Testis (tissue), 2 donors: Measurements from ENCODE around the gene SH3RF1.

Experiments
- POLR2A ChIP-seq: fragments of 450-650 bp; IDR thresholded peaks from one replicate; pipeline ENCODE4 v1.6.1; 2017; ENCODE audit warnings: antibody characterized with exemption, mild to moderate bottlenecking, moderate library complexity
- TF ChIP-seq, protein P1 (sequence below), 3 experiments: fragments of 450-650 bp in 2 of 3; fragments of 200-600 bp in 1 of 3; sonication (generic) in 1 of 3; IDR thresholded peaks; one replicate each; pipeline ENCODE4 v1.5.1; 2016 to 2019; ENCODE audit warnings: antibody characterized with exemption in 3 of 3, mild to moderate bottlenecking in 2 of 3, moderate library complexity in 1 of 3

DNA sequence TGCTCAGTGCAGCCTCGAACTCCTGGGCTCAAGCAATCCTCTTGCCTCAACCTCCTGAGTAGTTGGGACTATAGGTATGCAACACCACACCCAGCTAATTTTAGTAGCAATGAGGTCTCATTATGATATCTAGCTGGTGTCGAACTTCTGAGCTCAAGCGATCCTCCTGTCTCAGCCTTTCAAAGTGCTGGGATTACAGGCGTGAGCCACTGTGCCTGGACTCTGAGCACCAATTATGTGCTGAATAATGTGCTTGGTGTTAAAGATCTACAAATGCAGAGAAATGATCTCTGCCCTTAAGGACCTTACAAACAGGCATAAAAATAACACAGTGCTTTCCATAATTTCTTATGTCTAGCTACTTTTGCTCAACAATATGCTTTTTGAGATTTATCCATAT, 131.7 kb downstream of the SH3RF1 start:
- TF ChIP-seq, protein P1, sequence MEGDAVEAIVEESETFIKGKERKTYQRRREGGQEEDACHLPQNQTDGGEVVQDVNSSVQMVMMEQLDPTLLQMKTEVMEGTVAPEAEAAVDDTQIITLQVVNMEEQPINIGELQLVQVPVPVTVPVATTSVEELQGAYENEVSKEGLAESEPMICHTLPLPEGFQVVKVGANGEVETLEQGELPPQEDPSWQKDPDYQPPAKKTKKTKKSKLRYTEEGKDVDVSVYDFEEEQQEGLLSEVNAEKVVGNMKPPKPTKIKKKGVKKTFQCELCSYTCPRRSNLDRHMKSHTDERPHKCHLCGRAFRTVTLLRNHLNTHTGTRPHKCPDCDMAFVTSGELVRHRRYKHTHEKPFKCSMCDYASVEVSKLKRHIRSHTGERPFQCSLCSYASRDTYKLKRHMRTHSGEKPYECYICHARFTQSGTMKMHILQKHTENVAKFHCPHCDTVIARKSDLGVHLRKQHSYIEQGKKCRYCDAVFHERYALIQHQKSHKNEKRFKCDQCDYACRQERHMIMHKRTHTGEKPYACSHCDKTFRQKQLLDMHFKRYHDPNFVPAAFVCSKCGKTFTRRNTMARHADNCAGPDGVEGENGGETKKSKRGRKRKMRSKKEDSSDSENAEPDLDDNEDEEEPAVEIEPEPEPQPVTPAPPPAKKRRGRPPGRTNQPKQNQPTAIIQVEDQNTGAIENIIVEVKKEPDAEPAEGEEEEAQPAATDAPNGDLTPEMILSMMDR (IDR thresholded peaks at IDR 0.05) = no peak
- no peak for TF ChIP-seq POLR2A
